Stimulated activated CD8-positive, alpha-beta memory T cell treated with anti-CD3 and anti-CD28 coated beads, Interleukin-7, amount 100 ng/mL, for 24 hours (primary cell): ENCODE results near the gene RGS12.

ENCODE experiments used
- DNase-seq: peaks from one replicate; pipeline ENCODE4 v3.0.0-alpha.2; 2020; ENCODE audit warnings: low read depth

RGS12 gene

DNA sequence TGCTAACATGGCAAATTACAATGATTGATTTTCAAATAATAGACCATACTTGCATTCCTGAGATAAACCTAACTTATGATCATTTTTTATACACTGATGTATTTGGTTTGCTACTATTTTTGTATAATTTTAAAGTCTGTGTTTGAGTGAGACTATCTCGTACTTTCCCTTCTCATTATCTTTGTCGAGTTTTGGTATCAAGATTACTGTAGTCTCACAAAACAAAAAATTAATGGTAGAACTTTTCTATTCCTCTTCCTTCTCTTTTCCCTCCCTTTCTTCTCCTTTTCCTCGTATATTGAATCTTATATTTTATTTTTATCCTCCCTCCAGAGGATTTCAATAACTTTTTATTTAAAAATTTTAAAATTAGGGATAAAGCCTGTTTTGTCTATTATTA lies 41.5 kb downstream of the RGS12 start:
- DNase-seq: no peak

DNA sequence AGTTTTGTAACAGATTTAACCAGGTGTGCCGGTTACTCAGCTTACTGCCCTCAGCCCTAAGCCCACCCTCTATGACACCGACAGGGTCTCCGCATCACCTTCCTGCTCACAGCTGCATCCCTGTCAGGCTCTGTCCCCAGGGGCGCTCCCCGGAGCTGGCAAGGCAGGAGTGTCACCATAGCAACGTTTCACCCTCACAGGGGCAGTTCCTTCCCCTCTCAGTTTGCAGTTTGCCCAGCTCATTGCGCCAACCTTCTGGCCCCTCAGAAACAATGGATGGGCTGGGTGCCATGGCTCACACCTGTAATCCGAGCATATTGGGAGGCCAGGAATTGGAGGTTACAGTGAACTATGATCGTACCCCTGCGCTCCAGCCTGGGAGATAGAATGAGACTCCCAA lies 42.6 kb downstream of the RGS12 start:
- DNase-seq: no peak

DNA sequence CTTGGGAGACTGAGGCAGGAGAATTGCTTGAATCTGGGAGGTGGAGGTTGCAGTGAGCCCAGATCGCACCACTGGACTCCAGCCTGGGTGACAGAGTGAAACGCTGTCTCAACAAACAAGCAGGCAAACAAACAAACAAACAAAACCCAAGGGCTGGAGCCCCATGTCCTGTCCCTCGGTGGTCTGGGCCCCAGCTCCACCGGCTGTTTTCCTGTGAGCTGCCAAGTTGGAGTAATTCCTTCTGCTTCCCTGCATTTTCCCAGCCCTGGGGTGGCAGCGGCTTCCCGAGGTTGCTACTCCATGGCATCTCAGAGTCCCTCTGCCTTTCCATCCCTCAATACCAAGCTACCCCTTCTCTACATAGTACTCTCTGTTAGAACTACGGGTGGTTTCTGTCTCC lies 43.2 kb downstream of the RGS12 start:
- no peak for DNase-seq

DNA sequence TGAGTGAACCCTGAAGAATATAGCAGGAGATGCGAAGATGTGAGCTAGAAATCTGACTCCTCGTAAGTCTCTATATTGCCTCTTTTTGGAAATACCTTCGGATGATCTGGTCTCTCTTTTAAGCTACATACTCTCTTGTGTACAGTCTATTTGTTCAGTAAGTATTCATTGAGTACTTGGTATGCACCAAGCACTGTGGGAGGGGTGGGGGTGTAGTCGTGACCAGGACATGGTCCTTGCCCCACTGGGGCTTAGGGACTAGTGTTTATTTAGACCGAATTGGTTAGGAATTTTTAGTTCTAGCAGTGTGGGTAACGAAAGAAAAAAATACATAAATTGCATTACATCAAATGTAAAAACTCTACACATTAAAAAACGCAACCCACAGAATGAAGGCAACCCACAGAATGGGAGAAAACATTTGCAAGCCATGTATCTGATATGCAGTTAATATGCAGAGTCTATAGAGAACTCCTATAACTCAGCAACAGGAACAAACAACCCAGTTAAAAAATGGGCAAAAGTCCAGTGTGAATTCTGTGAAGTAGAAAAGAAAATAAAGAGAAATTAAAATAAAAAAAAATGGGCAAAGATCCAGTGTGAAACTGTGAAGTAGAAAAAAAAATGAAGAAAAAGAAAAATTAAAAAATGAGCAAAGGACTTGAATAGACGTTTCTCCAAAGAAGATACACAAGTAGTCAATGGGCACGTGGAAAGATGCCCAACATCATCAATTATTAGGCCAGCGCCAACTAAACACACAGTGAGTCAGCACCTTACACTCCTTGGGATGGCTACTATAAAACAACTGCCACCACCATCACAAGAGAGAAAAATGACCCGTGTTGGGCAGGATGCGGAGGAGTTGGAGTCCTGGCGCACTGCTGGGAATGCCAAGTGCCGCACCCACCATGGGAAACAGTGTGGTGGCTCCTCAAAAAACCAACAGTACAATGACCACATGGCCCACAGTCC lies 43.8 kb downstream of the RGS12 start:
- no peak for DNase-seq

DNA sequence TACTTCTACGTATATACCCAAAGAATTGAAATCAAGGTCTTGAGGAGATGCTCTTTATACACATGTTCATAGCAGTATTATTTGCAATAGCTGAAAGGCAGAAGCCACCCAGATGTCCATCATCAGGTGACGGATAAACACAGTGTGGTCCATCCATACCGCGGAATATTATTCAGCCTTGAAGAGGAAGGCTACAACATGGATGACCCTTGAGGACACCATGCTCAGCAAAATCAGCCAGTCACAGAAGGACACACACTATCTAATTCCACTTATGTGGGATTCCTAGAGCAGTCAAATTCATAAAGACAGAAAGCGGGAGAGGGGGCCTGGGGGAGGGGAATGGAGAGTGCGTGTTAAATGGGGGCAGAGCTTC lies 44.5 kb downstream of the RGS12 start:
- no peak for DNase-seq

DNA sequence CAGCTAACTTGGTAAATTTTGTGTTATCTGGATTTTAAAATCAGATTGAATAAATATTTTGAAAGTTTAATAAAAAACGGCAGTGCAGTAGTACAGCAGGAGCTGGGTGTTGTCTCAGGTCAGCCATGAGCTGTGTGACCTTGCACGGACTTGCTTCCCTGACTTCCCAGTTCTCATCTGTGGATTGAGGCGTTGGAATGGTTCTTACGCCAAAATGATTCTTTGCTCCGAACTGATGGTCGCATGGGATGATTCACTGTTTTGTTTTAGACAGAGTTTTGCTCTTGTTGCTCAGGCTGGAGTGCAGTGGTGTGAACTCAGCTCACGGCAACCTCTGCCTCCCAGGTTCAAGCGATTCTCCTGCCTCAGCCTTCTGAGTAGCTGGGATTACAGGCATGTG lies 45.0 kb downstream of the RGS12 start:
- DNase-seq: no peak

DNA sequence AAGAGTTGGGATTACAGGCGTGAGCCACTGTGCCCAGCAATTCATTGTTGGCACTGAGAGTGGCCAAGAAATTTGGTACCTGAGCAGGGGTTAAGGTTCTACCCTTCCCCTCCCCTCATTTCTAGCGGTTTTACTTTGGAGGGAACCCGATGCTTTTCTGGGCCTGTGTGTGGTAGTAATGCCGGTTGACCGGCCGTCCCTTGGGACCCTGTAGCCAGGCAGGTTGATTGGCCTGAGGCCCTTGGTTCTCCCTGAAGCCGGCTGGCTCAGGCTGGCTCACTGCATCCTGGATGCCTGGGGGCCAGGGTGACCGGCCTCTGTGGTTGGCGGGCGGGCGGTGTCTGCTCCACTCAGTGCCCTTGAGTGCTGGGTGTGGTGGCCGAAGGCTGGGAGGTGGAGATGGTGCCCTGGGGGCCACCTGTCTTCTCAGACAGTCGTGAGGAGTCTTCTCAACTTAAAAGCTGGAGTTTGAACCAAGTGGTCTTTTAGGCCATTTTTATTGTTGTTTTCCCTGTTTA lies 45.6 kb downstream of the RGS12 start:
- no peak for DNase-seq

DNA sequence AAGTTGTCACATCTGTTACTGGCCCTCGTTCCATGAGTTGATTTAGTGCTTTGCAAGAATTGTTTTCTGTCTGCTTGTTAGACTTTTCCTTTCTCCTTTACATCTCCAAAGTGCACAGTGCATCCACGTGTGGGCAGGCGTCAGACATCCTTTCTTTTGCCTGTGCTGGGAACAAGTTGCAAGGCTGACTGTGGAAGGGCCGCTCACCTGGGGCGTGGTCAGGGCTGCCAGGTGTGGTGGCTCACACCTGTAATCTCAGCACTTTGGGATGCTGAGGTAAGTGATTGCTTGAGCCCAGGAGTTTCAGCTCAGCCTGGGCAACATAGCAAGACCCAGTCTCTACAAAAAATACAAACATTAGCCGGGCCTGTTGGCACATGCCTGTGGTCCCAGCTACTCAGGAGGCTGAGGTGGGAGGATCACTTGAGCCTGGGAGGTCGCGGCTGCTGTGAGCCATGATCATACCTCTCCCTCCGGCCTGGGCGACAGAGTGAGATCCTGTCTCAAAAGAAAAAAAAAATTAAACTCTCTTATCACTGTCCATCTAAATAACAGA lies 46.2 kb downstream of the RGS12 start:
- no peak for DNase-seq

DNA sequence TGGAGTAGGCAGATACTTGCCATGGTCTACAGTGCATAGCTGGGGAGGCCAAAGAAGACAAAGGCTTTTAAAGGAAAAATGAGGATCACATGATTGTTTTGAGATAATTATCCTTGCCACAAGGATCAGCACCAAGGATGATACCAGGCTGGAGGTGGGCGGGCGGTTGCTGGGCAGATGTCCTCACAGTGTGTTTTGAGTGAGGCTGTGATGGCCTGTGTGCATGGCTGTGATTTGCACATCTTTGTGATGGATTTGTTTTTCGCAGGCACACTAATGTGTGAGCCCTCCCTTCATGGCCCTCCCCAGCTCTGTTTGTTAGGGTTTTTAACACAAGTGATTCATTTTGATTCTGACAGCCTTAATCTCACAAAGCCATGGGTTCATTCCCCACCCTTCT lies 46.8 kb downstream of the RGS12 start:
- DNase-seq: no peak

DNA sequence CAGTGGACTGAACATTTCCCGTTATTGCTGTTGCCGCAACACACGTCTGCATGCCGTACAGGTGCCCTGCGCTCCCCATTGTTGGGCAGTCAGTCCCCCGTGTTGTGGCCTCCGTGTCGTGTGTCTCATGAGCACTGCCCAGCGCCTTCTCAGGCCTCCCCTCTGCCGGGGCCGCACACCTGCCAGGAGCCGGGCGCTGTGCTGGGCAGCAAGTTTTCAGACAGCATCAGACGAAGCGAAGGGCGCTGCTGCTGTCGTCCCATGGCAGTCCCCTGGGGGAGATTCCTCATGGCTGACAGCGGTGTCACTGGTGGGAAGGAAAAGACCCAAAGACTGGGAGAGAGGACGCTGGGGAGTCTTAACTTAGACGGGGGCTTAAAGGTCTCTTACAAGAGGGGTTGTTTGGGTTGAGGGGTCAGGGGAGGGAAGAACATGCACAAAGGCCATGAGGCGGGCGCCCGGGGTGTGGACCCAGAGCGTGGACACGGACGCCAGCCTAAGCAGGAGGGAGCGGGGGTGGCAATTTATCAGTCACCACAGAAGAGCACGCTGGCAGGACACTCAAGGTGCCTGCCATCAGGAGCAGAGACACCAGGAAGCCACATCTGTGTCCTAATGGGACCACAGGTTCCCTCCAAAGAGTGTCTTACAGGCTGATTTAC lies 47.3 kb downstream of the RGS12 start:
- no peak for DNase-seq

DNA sequence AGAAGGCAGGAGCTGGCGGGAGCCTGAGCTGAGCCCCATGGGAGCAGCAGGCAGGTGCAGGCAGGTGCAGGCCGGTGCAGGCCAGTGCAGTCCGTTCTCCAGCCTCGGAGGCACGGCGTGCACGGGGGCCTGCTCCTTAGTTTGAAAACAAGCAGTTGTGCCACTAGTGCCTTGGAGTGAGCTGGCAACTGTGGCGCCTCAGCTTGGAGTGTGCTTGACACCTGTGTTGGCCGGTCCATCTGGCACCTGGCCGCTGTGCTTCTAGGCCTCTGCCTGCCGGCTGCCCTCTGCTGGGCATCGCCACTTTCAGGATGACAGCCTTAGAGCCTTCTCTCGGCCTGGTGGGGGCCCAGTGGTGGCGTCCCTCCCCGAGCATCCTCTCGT lies 47.9 kb downstream of the RGS12 start:
- DNase-seq: no peak

DNA sequence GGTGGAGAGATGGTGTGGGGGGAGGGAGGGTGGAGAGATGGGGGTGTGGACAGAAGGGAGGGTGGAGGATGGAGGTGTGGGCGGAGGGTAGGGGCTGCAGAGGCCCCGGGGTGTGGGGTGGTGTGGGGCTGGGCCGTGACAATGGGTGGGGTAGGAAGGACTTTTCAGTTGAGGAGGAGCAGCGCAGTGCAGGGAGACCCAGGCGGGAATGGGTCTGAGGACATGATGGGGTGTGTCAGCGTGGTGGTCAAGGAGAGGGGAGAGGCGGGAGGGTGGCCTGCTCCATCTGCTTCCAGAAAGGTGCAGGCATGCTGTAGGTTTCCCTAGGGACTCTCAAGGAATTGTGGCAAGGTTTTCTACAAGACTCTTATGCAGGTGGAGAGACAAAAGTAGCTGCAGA lies 48.9 kb downstream of the RGS12 start:
- DNase-seq: no peak

DNA sequence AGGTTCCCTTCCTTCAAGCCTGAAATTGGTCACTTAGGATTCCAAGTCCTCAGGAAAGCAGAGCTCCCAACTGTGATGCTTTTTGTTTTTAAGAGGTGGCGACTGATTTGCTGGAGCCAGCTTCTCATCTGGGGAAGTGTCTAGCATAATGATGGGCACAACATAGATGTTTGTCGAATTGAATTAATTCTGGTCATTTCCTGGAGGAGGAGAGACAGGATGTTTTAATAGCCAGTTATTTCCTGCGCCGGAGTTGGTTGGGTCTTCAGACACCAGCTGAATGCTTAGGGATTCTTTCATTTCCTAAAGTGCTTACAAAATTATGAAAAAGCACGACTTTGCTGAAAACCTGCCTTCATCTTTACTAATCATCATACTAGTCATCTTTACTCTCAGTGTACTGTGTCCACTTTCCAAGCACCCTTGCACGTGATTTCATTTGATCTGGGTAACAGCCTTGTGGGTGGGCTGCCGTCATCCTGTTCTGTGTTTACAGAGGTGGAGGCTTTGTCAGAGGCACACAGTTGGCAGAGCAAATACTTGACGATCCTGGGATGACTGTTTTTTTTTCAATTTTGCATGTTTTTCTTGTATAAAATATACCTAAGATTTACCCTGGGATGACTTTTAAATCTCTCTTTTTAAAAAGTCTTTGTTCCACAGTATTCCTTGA lies 49.5 kb downstream of the RGS12 start:
- DNase-seq: no peak
